DOHH2 (cell line): ENCODE measurements around the gene AP5Z1.

ENCODE experiments used
- H3F3A ChIP-seq: fragments of 200-600 bp; sonication (generic), shearing (Covaris generic); 2 replicates; pipeline ENCODE4 v1.6.0; 2016; ENCODE audit warnings: antibody characterized with exemption, mild to moderate bottlenecking; ENCODE audit not compliant: control insufficient read depth, insufficient read depth
- H3K27ac ChIP-seq: fragments of 200-600 bp; sonication (generic); 2 replicates; pipeline ENCODE4 v1.5.1; 2014; ENCODE audit warnings: low read depth, mild to moderate bottlenecking, low read length, moderate library complexity
- H3K27me3 ChIP-seq: fragments of 200-600 bp; sonication (generic); 2 replicates; pipeline ENCODE4 v1.6.1; 2014; ENCODE audit warnings: mild to moderate bottlenecking, low read length, mixed read lengths; ENCODE audit not compliant: control insufficient read depth
- H3K36me3 ChIP-seq: fragments of 200-600 bp; sonication (generic); 2 replicates; pipeline ENCODE4 v1.6.1; 2014; ENCODE audit warnings: mild to moderate bottlenecking, low read length, moderate library complexity, mixed read lengths; ENCODE audit not compliant: control insufficient read depth
- H3K4me1 ChIP-seq: fragments of 200-600 bp; sonication (generic); 2 replicates; pipeline ENCODE4 v1.6.1; 2014; ENCODE audit warnings: mild to moderate bottlenecking, low read length, mixed read lengths; ENCODE audit not compliant: control insufficient read depth
- H3K4me2 ChIP-seq: fragments of 200-600 bp; sonication (generic); 2 replicates; pipeline ENCODE4 v1.6.0; 2014; ENCODE audit warnings: mild to moderate bottlenecking, low read length, moderate library complexity
- H3K4me3 ChIP-seq: fragments of 200-600 bp; sonication (generic); 2 replicates; pipeline ENCODE4 v1.5.1; 2014; ENCODE audit warnings: mild to moderate bottlenecking, low read length, mixed read lengths
- H3K79me2 ChIP-seq: fragments of 200-600 bp; sonication (generic); 2 replicates; pipeline ENCODE4 v1.6.1; 2014; ENCODE audit warnings: mild to moderate bottlenecking, low read length, mixed read lengths; ENCODE audit not compliant: control insufficient read depth
- H3K9me2 ChIP-seq: fragments of 200-600 bp; sonication (generic); replicated peaks from 2 replicates; pipeline ENCODE4 v1.6.1; 2014; ENCODE audit warnings: mild to moderate bottlenecking, low read length, mixed read lengths; ENCODE audit not compliant: control insufficient read depth
- H3K9me3 ChIP-seq: fragments of 200-600 bp; sonication (generic); 2 replicates; pipeline ENCODE4 v1.6.1; 2014; ENCODE audit warnings: antibody characterized with exemption, low read length, mixed read lengths; ENCODE audit not compliant: control insufficient read depth, insufficient read depth
- H4K20me1 ChIP-seq: fragments of 200-600 bp; sonication (generic); 2 replicates; pipeline ENCODE4 v1.6.0; 2014; ENCODE audit warnings: low read depth, mild to moderate bottlenecking, antibody characterized with exemption, low read length, moderate library complexity; ENCODE audit not compliant: control insufficient read depth, insufficient read depth
- CTCF ChIP-seq: fragments of 200-600 bp; sonication (generic); IDR thresholded peaks from one replicate; pipeline ENCODE4 v1.5.1; 2014; ENCODE audit warnings: antibody characterized with exemption, mild to moderate bottlenecking, low read depth, low read length; ENCODE audit not compliant: poor library complexity, severe bottlenecking
- EZH2phosphoT487 ChIP-seq: fragments of 200-600 bp; sonication (generic); IDR thresholded peaks from 2 replicates; pipeline ENCODE4 v1.6.1; 2017; ENCODE audit warnings: borderline replicate concordance, mild to moderate bottlenecking, antibody characterized with exemption, low read length, moderate library complexity, mixed read lengths

AP5Z1 gene

GRCh38 chr7:4790516-4790991, 15.1 kb downstream of the AP5Z1 start:
- H3K36me3 ChIP-seq = peaks cover 60% of the 10 kb centered on the region
- no peak overlapping the region for H3K27ac ChIP-seq
- TF ChIP-seq CTCF = no peak
- no peak for TF ChIP-seq EZH2phosphoT487
- H3F3A ChIP-seq = no peaks in the 10 kb centered on the region
- H3K9me2 ChIP-seq = no peaks in the 10 kb centered on the region
- no peak overlapping the region for H3K4me2 ChIP-seq
- H3K27me3 ChIP-seq = no peaks in the 10 kb centered on the region
- no peaks in the 10 kb centered on the region for H3K79me2 ChIP-seq
- H3K9me3 ChIP-seq = no peaks in the 10 kb centered on the region
- H3K4me1 ChIP-seq = no peaks in the 10 kb centered on the region
- no peak overlapping the region for H3K4me3 ChIP-seq
- no peaks in the 10 kb centered on the region for H4K20me1 ChIP-seq

- Histone ChIP-seq H3K9me3 (no peaks in the 10 kb centered on the region), H3K9me2 (no peaks in the 10 kb centered on the region)
These were observed 15.8 kb downstream of the AP5Z1 start for GRCh38 chr7:4791101-4791737.

DNA sequence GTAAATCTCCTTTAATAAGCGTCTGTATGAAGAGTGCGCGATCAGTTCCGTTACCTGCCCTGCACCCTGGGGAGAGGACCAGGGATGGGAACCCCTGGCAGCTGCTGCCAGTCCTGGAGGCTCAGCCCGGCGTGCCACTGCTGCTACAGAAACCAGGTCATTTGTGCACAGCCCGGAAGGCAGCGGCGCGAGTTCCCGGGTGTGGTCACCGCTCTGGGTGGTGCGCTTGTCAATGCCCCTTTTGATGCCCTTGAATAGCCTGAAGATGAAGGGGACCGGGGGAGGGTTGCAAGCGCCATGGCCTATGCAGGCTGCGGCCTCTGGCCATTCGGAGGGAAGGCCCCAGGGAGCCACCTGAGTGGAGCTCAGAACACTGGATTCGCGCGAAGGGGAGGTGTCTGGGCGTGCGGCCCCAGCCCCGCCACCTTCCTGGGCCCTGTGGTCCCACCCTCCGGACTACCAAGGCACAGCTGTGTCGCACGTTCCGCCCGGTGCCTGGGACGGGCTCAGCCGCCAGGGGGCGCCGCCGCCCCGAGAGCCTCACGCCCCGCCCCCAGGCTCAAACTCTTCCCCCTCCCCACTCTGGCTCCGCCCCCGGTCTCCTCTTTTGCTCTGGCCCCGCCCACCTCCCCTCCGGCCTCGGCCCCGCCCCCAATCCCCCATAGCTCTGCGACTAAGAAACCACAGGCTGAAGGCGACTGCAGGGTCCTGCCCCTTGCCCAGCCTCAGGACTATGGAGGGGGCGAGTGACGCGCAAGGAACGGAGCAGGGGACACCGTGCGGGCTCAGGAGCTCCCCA, 16.5 kb downstream of the AP5Z1 start:
- no peak overlapping the region for H3K4me2 ChIP-seq
- no peaks in the 10 kb centered on the region for H3F3A ChIP-seq
- H3K9me2 ChIP-seq = no peaks in the 10 kb centered on the region
- peak; percentile 95 for TF ChIP-seq CTCF
- no peak for TF ChIP-seq EZH2phosphoT487
- H3K9me3 ChIP-seq = no peaks in the 10 kb centered on the region
- H3K79me2 ChIP-seq = no peaks in the 10 kb centered on the region
- no peak overlapping the region for H3K4me3 ChIP-seq
- peaks cover 50% of the 10 kb centered on the region for H3K36me3 ChIP-seq
- no peak overlapping the region for H3K27ac ChIP-seq
- H3K27me3 ChIP-seq = no peaks in the 10 kb centered on the region
- no peaks in the 10 kb centered on the region for H3K4me1 ChIP-seq
- H4K20me1 ChIP-seq = no peaks in the 10 kb centered on the region

More at GRCh38 chr7:4791101-4791737, 15.8 kb downstream of the AP5Z1 start:
- no peak overlapping the region for H3K27ac ChIP-seq
- H4K20me1 ChIP-seq = no peaks in the 10 kb centered on the region
- H3K79me2 ChIP-seq = no peaks in the 10 kb centered on the region
- no peaks in the 10 kb centered on the region for H3F3A ChIP-seq
- no peak for TF ChIP-seq EZH2phosphoT487
- TF ChIP-seq CTCF = no peak
- H3K4me1 ChIP-seq = no peaks in the 10 kb centered on the region
- no peaks in the 10 kb centered on the region for H3K27me3 ChIP-seq
- H3K4me2 ChIP-seq = no peak overlapping the region
- no peak overlapping the region for H3K4me3 ChIP-seq
- H3K36me3 ChIP-seq = peaks cover 56% of the 10 kb centered on the region
